HepG2 (cell line): ENCODE results near the gene CDHR3. TPM values are rescaled to one million over a fixed set of nuclear protein-coding genes. Genes with fewer than 3 reads are reported as not detected.

ENCODE experiments used
- AHR ChIP-seq: IDR thresholded peaks from 2 replicates; pipeline ENCODE4 v1.6.1; 2018; ENCODE audit warnings: missing genetic modification reagents, missing compliant biosample characterization
- ATF7 ChIP-seq, 2 experiments: fragments of 450-650 bp in 1 of 2; sonication (generic) in 1 of 2; formaldehyde crosslinking in 1 of 2; IDR thresholded peaks; 2 replicates each; pipeline versions ENCODE4 v1.4.0 to v1.6.1; 2016 to 2020; ENCODE audit warnings: antibody characterized with exemption in 1 of 2, mild to moderate bottlenecking in 1 of 2, missing genetic modification reagents in 1 of 2
- FOXA1 ChIP-seq, 2 experiments: fragments of 450-650 bp in 1 of 2; sonication (generic) in 1 of 2; formaldehyde crosslinking in 1 of 2; IDR thresholded peaks; 2 replicates each; pipeline versions ENCODE4 v1.4.0 to v1.6.1; 2016 to 2020; ENCODE audit warnings: missing genetic modification reagents in 1 of 2
- JDP2 ChIP-seq: sonication (generic); formaldehyde crosslinking; IDR thresholded peaks from 2 replicates; pipeline ENCODE4 v1.8.1; 2022; ENCODE audit warnings: missing genetic modification reagents, borderline replicate concordance
- JUN ChIP-seq: sonication (generic); formaldehyde crosslinking; IDR thresholded peaks from 2 replicates; pipeline ENCODE4 v1.4.0; 2020; ENCODE audit warnings: mild to moderate bottlenecking, missing genetic modification reagents
- MATR3 ChIP-seq: sonication (generic); formaldehyde crosslinking; IDR thresholded peaks from 2 replicates; pipeline ENCODE4 v1.4.0; 2020; ENCODE audit warnings: missing genetic modification reagents
- MTF2 ChIP-seq: sonication (generic); formaldehyde crosslinking; IDR thresholded peaks from 2 replicates; pipeline ENCODE4 v1.5.0; 2020; ENCODE audit warnings: missing genetic modification reagents, borderline replicate concordance
- RFX3 ChIP-seq: IDR thresholded peaks from 2 replicates; pipeline ENCODE4 v1.6.1; 2016; ENCODE audit warnings: missing biosample characterization, missing genetic modification reagents
- SNRNP70 ChIP-seq: fragments of 200-400 bp; formaldehyde crosslinking; IDR thresholded peaks from 2 replicates; pipeline ENCODE4 v1.6.1; 2017; ENCODE audit warnings: mild to moderate bottlenecking, low read depth, low read length, moderate library complexity
- SRF ChIP-seq: IDR thresholded peaks from 2 replicates; pipeline ENCODE4 v1.6.1; 2011; ENCODE audit warnings: mild to moderate bottlenecking, low read depth, low read length, moderate library complexity
- ZBTB7B ChIP-seq: sonication (generic); formaldehyde crosslinking; IDR thresholded peaks from 2 replicates; pipeline ENCODE4 v1.4.0; 2020; ENCODE audit warnings: missing genetic modification reagents
- ZFP37 ChIP-seq: sonication (generic); formaldehyde crosslinking; IDR thresholded peaks from 2 replicates; pipeline ENCODE4 v1.4.0; 2020; ENCODE audit warnings: missing genetic modification reagents, borderline replicate concordance
- ZNF33A ChIP-seq: sonication (generic); formaldehyde crosslinking; IDR thresholded peaks from 2 replicates; pipeline ENCODE4 v1.5.1; 2020; ENCODE audit warnings: missing genetic modification reagents, mild to moderate bottlenecking, moderate library complexity, borderline replicate concordance
- ZNF382 ChIP-seq: sonication (generic); formaldehyde crosslinking; IDR thresholded peaks from 2 replicates; pipeline ENCODE4 v1.5.0; 2020; ENCODE audit warnings: missing genetic modification reagents, mild to moderate bottlenecking, borderline replicate concordance
- polyA plus RNA-seq, 8 experiments: library from polyadenylated mRNA; depleted of rRNA in 3 of 8; stranded (reverse) in 7 of 8; unstranded in 1 of 8; fragments of >200 nt; fragmentation: Illumina TruSeq in 4 of 8; extraction: Trizol in 4 of 8; gene quantifications; 2 replicates each; pipeline versions ENCODE4 v1.2.1 to v1.2.3, GENCODE V29; 2011 to 2016; ENCODE audit warnings: low read depth in 4 of 8, missing spikeins in 1 of 8, mixed read lengths in 1 of 8; ENCODE audit not compliant: insufficient read depth in 1 of 8
- total RNA-seq, 5 experiments: library from RNA; depleted of rRNA; stranded (reverse); fragments of >200 nt; fragmentation: Illumina TruSeq; extraction: Trizol; gene quantifications; 2 replicates each; pipeline ENCODE4 v1.2.3, GENCODE V29; 2016; ENCODE audit warnings: low read depth in 1 of 5
- TF ChIP-seq, protein P1 (sequence below): sonication (generic); formaldehyde crosslinking; IDR thresholded peaks from 2 replicates; pipeline ENCODE4 v1.4.0; 2020; ENCODE audit warnings: missing genetic modification reagents
- TF ChIP-seq, protein P2 (sequence below): sonication (generic); formaldehyde crosslinking; IDR thresholded peaks from 2 replicates; pipeline ENCODE4 v1.4.0; 2020; ENCODE audit warnings: missing genetic modification reagents, borderline replicate concordance
- TF ChIP-seq, protein P3 (sequence below): fragments of 450-650 bp; IDR thresholded peaks from 2 replicates; pipeline ENCODE4 v1.6.1; 2017
- TF ChIP-seq, protein P4 (sequence below): sonication (generic); formaldehyde crosslinking; IDR thresholded peaks from 2 replicates; pipeline ENCODE4 v1.5.0; 2020; ENCODE audit warnings: mild to moderate bottlenecking, missing genetic modification reagents

Gene CDHR3
- total and polyA plus RNA-seq, 2 of the 13 experiments (the other 11 are each of a cell fraction or from before 2014, with no cell fraction given): 6.5 to 11.8 TPM

DNA sequence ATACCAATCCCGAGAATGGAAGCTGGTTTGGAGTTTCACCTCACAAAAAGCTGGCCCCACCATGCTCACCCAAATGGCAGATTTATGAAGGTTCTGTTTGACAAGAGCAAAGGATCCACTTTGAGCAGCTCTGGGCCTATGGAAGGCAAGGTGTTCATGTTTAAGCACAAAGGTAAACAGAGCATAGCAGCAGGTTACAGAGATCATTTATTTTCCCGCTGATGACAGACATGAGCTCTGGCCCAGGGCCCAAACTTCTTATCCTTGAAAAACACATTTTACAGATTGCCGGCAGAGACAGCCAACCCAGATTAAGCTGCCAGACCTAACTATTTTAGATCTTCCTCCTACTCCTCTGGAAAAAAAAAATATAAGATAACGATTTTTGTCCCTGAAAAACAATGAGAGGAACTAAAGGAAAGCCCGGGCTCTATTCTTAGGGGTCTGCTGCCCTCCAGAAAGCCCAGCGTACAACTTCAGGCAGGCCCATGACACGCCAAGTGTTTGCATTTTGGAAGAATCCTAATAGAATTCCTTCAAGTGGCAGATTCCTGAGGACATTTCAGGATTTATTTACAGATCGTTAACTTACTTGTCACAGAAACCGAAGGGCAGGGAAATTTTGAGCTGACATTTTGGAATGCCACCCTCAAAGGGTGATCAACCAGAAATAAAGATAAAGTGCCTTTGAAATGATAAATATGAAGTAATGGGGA lies 109.1 kb downstream of the CDHR3 start (continued):
- TF ChIP-seq SRF (no peak), FOXA1 (IDR thresholded peaks at IDR 0.05) (no peak), FOXA1 (CRISPR knock-in tag; IDR thresholded peaks at IDR 0.05) (peak; percentile 92), ATF7 (IDR thresholded peaks at IDR 0.05) (no peak), ATF7 (CRISPR knock-in tag; IDR thresholded peaks at IDR 0.05) (no peak), RFX3 (CRISPR knock-in tag) (no peak), MTF2 (CRISPR knock-in tag) (no peak), ZFP37 (CRISPR knock-in tag) (no peak), ZBTB7B (CRISPR knock-in tag) (no peak), AHR (CRISPR knock-in tag) (no peak), SNRNP70 (no peak), JDP2 (CRISPR knock-in tag) (no peak), JUN (CRISPR knock-in tag) (0 out of 2 replicates have a peak, but pooled peaks have one; percentile 21), ZNF33A (CRISPR knock-in tag) (no peak), MATR3 (CRISPR knock-in tag) (no peak), ZNF382 (CRISPR knock-in tag) (no peak)
- TF ChIP-seq, protein P1, sequence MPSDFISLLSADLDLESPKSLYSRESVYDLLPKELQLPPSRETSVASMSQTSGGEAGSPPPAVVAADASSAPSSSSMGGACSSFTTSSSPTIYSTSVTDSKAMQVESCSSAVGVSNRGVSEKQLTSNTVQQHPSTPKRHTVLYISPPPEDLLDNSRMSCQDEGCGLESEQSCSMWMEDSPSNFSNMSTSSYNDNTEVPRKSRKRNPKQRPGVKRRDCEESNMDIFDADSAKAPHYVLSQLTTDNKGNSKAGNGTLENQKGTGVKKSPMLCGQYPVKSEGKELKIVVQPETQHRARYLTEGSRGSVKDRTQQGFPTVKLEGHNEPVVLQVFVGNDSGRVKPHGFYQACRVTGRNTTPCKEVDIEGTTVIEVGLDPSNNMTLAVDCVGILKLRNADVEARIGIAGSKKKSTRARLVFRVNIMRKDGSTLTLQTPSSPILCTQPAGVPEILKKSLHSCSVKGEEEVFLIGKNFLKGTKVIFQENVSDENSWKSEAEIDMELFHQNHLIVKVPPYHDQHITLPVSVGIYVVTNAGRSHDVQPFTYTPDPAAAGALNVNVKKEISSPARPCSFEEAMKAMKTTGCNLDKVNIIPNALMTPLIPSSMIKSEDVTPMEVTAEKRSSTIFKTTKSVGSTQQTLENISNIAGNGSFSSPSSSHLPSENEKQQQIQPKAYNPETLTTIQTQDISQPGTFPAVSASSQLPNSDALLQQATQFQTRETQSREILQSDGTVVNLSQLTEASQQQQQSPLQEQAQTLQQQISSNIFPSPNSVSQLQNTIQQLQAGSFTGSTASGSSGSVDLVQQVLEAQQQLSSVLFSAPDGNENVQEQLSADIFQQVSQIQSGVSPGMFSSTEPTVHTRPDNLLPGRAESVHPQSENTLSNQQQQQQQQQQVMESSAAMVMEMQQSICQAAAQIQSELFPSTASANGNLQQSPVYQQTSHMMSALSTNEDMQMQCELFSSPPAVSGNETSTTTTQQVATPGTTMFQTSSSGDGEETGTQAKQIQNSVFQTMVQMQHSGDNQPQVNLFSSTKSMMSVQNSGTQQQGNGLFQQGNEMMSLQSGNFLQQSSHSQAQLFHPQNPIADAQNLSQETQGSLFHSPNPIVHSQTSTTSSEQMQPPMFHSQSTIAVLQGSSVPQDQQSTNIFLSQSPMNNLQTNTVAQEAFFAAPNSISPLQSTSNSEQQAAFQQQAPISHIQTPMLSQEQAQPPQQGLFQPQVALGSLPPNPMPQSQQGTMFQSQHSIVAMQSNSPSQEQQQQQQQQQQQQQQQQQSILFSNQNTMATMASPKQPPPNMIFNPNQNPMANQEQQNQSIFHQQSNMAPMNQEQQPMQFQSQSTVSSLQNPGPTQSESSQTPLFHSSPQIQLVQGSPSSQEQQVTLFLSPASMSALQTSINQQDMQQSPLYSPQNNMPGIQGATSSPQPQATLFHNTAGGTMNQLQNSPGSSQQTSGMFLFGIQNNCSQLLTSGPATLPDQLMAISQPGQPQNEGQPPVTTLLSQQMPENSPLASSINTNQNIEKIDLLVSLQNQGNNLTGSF (CRISPR knock-in tag): no peak
- TF ChIP-seq, protein P2, sequence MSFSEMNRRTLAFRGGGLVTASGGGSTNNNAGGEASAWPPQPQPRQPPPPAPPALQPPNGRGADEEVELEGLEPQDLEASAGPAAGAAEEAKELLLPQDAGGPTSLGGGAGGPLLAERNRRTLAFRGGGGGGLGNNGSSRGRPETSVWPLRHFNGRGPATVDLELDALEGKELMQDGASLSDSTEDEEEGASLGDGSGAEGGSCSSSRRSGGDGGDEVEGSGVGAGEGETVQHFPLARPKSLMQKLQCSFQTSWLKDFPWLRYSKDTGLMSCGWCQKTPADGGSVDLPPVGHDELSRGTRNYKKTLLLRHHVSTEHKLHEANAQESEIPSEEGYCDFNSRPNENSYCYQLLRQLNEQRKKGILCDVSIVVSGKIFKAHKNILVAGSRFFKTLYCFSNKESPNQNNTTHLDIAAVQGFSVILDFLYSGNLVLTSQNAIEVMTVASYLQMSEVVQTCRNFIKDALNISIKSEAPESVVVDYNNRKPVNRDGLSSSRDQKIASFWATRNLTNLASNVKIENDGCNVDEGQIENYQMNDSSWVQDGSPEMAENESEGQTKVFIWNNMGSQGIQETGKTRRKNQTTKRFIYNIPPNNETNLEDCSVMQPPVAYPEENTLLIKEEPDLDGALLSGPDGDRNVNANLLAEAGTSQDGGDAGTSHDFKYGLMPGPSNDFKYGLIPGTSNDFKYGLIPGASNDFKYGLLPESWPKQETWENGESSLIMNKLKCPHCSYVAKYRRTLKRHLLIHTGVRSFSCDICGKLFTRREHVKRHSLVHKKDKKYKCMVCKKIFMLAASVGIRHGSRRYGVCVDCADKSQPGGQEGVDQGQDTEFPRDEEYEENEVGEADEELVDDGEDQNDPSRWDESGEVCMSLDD (CRISPR knock-in tag): no peak
- TF ChIP-seq, protein P3, sequence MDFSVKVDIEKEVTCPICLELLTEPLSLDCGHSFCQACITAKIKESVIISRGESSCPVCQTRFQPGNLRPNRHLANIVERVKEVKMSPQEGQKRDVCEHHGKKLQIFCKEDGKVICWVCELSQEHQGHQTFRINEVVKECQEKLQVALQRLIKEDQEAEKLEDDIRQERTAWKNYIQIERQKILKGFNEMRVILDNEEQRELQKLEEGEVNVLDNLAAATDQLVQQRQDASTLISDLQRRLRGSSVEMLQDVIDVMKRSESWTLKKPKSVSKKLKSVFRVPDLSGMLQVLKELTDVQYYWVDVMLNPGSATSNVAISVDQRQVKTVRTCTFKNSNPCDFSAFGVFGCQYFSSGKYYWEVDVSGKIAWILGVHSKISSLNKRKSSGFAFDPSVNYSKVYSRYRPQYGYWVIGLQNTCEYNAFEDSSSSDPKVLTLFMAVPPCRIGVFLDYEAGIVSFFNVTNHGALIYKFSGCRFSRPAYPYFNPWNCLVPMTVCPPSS: no peak
- TF ChIP-seq, protein P4, sequence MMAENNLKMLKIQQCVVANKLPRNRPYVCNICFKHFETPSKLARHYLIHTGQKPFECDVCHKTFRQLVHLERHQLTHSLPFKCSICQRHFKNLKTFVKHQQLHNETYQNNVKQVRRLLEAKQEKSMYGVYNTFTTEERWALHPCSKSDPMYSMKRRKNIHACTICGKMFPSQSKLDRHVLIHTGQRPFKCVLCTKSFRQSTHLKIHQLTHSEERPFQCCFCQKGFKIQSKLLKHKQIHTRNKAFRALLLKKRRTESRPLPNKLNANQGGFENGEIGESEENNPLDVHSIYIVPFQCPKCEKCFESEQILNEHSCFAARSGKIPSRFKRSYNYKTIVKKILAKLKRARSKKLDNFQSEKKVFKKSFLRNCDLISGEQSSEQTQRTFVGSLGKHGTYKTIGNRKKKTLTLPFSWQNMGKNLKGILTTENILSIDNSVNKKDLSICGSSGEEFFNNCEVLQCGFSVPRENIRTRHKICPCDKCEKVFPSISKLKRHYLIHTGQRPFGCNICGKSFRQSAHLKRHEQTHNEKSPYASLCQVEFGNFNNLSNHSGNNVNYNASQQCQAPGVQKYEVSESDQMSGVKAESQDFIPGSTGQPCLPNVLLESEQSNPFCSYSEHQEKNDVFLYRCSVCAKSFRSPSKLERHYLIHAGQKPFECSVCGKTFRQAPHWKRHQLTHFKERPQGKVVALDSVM (CRISPR knock-in tag): no peak
